ENCODE results near the gene VDAC1.
A peak's percentile ranks its signal among the peaks of the same experiment; 100 is the strongest.

VDAC1 gene

DNA sequence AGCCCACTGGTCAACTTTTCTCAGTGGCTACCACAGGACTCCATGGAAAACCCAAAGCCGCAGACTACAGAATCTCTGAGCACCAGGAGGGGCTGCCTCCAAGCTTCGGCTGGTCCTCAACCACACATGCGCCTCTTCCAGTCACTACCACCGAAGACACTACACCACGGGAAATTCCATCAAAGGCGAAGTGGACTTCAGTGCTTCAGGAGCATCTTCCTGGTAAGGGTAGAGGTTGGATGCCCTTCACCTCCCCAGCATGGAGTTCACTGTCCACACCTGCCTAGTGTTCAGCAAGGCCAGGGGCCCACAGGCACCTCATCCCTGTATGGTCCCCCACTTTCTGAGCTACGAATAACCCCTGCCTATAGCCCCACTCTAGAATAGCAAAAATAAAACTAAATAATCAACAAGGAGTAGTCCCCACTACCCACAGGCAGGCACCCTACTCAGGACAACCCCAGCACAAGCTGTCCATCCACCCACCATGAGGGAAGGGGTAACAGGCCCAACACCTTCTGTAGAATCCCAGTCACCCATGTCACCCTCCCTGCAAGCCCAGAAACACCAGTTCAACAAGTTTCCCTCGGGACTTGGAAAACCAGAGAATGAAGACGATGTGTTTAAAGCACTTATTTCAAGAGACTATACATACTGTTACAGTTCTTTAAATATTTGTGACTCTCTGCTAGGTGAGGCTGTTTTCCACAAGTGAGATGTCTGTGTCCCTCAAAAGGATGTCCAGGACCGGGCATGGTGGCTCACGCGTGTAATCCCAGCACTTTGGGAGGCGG lies 2.6 kb downstream of the VDAC1 start:
- H3K4me3 ChIP-seq (ENCODE audit: low read depth, low read length): no peak overlapping the region
- TF ChIP-seq, protein P1, sequence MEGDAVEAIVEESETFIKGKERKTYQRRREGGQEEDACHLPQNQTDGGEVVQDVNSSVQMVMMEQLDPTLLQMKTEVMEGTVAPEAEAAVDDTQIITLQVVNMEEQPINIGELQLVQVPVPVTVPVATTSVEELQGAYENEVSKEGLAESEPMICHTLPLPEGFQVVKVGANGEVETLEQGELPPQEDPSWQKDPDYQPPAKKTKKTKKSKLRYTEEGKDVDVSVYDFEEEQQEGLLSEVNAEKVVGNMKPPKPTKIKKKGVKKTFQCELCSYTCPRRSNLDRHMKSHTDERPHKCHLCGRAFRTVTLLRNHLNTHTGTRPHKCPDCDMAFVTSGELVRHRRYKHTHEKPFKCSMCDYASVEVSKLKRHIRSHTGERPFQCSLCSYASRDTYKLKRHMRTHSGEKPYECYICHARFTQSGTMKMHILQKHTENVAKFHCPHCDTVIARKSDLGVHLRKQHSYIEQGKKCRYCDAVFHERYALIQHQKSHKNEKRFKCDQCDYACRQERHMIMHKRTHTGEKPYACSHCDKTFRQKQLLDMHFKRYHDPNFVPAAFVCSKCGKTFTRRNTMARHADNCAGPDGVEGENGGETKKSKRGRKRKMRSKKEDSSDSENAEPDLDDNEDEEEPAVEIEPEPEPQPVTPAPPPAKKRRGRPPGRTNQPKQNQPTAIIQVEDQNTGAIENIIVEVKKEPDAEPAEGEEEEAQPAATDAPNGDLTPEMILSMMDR (IDR thresholded peaks at IDR 0.05; ENCODE audit: low read depth, low read length): no peak
- no peak for DNase-seq (ENCODE audit: low read depth, low spot score)
- in situ Hi-C loops (cut with HindIII; ENCODE audit: low sequenced_read_pairs): no loop called here

DNA sequence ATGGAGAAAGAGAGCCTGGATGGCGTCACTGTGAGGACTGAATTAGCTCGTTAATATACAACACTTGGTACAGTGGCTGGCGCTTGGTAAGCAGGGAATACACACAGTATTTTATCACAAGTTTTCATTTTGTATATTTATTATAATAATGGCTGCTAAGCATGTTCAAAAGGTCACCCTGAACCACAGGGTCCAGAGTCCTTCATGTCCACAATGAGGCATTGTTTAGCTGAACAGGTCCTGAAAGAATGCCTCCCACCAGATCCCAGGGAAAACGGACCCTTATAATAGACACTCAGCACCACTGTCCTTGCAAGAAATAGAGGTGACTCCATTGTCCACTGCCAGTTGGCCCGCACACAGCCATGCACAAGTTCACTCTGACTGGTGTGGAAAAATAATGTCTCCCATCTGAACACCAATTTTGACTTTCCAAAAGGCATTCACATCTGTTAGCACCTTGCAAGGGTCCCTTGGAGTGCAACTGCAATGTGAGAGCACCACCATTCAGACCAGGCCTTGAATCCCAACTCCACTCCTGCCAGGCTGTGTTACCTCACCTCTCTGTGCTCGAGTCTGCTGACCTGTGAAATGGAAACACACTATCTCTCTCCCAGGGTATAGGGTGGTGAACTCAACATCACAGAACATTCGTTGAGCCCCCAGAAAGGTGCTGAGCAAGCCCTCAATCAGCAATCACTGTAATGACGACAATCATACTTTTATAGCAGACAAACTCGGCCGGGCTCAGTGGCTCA lies 3.9 kb downstream of the VDAC1 start:
- DNase-seq (ENCODE audit: low read depth, low spot score): no peak
- in situ Hi-C loops (cut with HindIII; ENCODE audit: low sequenced_read_pairs): no loop called here
- TF ChIP-seq, protein P1 (IDR thresholded peaks at IDR 0.05; ENCODE audit: low read depth, low read length): no peak
- H3K4me3 ChIP-seq (ENCODE audit: low read depth, low read length): no peak overlapping the region

DNA sequence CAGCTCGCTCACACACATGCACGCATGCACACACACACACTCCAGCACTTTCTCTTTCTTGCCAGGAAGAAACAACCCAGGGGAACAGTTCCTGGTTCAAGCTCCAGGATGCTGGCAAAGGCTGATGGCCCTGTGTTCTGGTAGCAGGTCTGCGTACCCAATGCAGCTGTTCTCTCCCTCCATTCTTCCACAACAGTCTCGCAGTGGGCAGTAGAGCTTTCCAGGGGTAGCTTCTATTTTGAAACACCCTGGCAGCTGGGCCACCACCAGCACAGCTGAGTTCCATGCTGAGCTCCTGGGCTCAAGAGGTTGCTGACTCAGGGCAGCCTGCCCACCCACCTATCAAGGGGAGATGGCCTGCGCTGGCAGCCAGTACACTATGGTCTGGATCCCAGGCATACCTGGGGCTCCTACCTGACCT lies 4.7 kb downstream of the VDAC1 start:
- no peak overlapping the region for H3K4me3 ChIP-seq (ENCODE audit: low read depth, low read length)
- in situ Hi-C loops (cut with HindIII; ENCODE audit: low sequenced_read_pairs): no loop called here
- TF ChIP-seq, protein P1 (IDR thresholded peaks at IDR 0.05; ENCODE audit: low read depth, low read length): no peak
- no peak for DNase-seq (ENCODE audit: low read depth, low spot score)

DNA sequence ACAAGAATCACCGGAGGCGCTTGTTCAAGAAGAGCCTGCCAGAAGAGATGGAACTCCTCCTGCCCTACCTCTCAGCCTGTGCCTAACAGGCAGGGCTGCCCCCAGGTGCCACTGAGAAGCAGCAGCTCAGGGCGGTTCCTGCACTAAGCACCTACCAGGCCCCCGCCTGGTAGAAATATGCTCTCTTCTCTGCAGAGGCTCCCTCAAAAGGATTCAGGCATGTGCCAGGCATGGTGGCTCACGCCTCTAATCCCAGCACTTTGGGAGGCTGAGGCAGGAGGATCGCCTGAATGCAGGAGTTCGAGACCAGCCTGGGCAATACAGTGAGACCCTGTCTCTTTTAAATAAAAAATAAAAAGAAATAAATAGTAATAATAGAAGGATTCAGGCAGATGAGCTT lies 6.0 kb downstream of the VDAC1 start:
- no peak overlapping the region for H3K4me3 ChIP-seq (ENCODE audit: low read depth, low read length)
- in situ Hi-C loops (cut with HindIII; ENCODE audit: low sequenced_read_pairs): no loop called here
- TF ChIP-seq, protein P1 (IDR thresholded peaks at IDR 0.05; ENCODE audit: low read depth, low read length): no peak
- DNase-seq (ENCODE audit: low read depth, low spot score): no peak

DNA sequence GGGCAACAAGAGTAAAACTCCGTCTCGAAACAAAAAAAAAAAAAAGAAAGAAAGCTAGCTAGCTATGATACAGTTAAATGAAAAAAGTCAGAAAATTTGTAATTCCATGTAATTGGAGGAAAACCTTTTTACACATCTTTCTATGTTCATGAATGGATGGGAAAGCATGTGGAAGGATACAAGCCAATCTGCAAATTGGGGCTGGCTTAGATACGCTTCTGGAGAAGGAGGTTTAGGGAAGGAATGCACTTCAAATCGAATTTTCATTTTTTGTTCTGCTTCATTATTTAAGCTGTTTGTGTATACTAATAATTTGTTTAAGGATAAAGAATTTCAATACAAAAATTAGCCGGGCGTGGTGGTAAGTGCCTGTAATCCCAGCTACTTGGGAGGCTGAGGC lies 6.7 kb downstream of the VDAC1 start:
- TF ChIP-seq, protein P1 (IDR thresholded peaks at IDR 0.05; ENCODE audit: low read depth, low read length): no peak
- in situ Hi-C loops (cut with HindIII; ENCODE audit: low sequenced_read_pairs): no loop called here
- no peak overlapping the region for H3K4me3 ChIP-seq (ENCODE audit: low read depth, low read length)
- DNase-seq (ENCODE audit: low read depth, low spot score): no peak

DNA sequence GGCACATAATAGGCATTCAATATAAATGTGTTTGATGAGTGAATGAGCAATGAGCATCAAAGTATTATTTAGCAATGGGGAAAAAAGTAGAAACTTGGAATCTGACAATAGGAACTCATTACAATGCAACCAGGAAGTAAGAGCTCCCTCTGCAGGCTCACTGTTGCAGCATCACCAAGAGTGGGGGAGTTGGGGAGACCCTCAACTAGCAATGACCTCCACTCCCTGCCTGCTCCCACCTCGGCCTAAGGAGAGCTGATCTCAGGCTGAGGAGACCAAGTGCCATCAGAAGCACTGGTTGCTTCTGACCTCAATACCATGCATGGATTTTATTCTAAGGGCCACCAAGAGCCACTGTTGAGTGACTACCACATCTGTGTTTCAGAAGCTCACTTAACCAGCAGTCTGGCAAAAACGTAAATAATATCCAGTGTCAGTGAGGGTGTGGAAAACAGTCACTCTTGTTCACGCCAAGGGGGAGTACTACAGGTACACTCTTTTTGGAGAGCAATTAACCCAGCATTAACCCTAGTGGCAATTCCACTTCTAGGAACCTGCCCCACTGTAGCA lies 8.0 kb downstream of the VDAC1 start:
- in situ Hi-C loops (cut with HindIII; ENCODE audit: low sequenced_read_pairs): no loop called here
- H3K4me3 ChIP-seq (ENCODE audit: low read depth, low read length): no peak overlapping the region
- DNase-seq (ENCODE audit: low read depth, low spot score): no peak
- TF ChIP-seq, protein P1 (IDR thresholded peaks at IDR 0.05; ENCODE audit: low read depth, low read length): peak; percentile 69
